ENCODE data around the gene TMED10.

GRCh38 chr14:75175677-75176141 is 703 bp downstream of the TMED10 start:
- no peak for TF ChIP-seq CTCF (conservative IDR thresholded peaks at IDR 0.05)
- TF ChIP-seq ZFX (IDR thresholded peaks at IDR 0.05): no peak
